Measurements from ENCODE around the gene RBM14.

DNA sequence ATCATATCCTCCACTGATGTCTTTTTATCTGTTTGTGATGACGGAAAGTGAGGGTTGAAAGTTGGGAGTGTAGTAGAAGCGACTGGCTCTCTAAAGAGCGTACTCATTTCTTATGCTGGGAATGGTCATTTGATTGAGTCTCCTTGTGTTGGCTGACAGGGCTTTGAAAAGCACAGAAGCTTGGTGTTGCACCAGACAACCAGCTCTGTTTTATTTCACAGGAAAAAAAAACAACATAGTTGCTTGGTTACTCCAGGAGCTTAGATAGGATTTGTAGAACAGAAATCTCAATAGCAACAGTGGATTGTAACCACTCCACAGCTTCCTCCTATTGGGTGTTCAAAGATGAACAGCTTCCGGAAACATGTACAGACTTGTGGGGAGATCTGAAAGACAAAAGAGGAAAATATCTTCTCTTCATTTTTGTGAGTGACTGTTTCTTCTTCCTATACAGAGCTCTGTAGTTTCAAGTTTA is 2.7 kb downstream of the RBM14 start:
- no peak for TF ChIP-seq POLR2A (IDR thresholded peaks at IDR 0.05; ENCODE audit: extremely low read depth, insufficient read length)
- TF ChIP-seq, protein P1, sequence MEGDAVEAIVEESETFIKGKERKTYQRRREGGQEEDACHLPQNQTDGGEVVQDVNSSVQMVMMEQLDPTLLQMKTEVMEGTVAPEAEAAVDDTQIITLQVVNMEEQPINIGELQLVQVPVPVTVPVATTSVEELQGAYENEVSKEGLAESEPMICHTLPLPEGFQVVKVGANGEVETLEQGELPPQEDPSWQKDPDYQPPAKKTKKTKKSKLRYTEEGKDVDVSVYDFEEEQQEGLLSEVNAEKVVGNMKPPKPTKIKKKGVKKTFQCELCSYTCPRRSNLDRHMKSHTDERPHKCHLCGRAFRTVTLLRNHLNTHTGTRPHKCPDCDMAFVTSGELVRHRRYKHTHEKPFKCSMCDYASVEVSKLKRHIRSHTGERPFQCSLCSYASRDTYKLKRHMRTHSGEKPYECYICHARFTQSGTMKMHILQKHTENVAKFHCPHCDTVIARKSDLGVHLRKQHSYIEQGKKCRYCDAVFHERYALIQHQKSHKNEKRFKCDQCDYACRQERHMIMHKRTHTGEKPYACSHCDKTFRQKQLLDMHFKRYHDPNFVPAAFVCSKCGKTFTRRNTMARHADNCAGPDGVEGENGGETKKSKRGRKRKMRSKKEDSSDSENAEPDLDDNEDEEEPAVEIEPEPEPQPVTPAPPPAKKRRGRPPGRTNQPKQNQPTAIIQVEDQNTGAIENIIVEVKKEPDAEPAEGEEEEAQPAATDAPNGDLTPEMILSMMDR (IDR thresholded peaks at IDR 0.05; ENCODE audit: low read depth, low read length) = no peak
- no peak for TF ChIP-seq MYC (IDR thresholded peaks at IDR 0.05; ENCODE audit: low read depth, low read length)
- TF ChIP-seq, protein P2, sequence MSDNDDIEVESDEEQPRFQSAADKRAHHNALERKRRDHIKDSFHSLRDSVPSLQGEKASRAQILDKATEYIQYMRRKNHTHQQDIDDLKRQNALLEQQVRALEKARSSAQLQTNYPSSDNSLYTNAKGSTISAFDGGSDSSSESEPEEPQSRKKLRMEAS (IDR thresholded peaks at IDR 0.05; ENCODE audit: low read depth, low read length) = no peak

Data from NB4 (cell line).